GM20000 (cell line): Measurements from ENCODE around the gene SEC14L1.
"Not testable (repeated sequence)": the region's sequence is repeated elsewhere in the genome, so short reads cannot be mapped to it uniquely, and the experiment has no call there.

ENCODE experiments used
- DNase-seq: peaks from one replicate; pipeline ENCODE4 v3.0.0; 2012; ENCODE audit warnings: low spot score
- TF ChIP-seq, protein P1 (sequence below): IDR thresholded peaks from 2 replicates; pipeline ENCODE4 v1.5.1; 2012; ENCODE audit warnings: mild to moderate bottlenecking, control low read depth; ENCODE audit errors: extremely low read depth, missing control alignments

The SEC14L1 gene

DNA sequence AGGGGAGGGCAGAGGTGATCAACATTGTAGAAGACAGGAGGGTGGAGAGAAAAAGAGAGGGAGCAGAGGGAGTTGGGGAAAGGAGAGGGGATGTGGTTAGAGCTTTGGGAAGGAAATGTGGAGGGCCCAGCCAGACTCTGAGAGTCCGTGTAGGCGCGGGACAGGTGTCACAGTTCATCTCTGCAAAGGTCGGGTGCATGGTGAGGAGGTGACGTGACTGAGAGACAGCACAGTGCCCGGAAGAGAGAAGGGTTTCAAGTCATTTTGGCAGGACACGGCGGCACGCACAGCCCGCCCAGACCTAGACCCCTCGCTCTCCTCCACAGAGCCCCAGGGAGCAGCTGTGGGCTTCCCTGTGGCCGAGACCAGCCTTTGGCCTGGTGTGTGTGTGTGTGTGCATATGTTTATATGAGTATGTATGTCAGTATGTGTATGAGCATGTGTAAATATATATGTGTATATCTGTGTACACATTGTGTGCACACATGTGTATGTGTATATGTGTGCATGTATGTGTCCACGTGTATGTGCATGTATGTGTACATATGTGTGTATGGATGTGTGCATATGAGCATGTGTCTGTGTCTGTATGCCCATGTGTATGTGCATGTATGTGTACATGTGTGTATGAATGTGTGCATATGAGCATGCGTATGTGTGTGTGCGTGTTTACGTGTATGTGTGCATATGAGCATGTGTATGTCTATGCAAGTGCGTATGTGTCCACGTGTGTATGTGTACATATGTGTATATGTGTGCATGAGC, 104.6 kb downstream of the SEC14L1 start:
- DNase-seq: peak; percentile 88
- TF ChIP-seq, protein P1, sequence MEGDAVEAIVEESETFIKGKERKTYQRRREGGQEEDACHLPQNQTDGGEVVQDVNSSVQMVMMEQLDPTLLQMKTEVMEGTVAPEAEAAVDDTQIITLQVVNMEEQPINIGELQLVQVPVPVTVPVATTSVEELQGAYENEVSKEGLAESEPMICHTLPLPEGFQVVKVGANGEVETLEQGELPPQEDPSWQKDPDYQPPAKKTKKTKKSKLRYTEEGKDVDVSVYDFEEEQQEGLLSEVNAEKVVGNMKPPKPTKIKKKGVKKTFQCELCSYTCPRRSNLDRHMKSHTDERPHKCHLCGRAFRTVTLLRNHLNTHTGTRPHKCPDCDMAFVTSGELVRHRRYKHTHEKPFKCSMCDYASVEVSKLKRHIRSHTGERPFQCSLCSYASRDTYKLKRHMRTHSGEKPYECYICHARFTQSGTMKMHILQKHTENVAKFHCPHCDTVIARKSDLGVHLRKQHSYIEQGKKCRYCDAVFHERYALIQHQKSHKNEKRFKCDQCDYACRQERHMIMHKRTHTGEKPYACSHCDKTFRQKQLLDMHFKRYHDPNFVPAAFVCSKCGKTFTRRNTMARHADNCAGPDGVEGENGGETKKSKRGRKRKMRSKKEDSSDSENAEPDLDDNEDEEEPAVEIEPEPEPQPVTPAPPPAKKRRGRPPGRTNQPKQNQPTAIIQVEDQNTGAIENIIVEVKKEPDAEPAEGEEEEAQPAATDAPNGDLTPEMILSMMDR: no peak

DNA sequence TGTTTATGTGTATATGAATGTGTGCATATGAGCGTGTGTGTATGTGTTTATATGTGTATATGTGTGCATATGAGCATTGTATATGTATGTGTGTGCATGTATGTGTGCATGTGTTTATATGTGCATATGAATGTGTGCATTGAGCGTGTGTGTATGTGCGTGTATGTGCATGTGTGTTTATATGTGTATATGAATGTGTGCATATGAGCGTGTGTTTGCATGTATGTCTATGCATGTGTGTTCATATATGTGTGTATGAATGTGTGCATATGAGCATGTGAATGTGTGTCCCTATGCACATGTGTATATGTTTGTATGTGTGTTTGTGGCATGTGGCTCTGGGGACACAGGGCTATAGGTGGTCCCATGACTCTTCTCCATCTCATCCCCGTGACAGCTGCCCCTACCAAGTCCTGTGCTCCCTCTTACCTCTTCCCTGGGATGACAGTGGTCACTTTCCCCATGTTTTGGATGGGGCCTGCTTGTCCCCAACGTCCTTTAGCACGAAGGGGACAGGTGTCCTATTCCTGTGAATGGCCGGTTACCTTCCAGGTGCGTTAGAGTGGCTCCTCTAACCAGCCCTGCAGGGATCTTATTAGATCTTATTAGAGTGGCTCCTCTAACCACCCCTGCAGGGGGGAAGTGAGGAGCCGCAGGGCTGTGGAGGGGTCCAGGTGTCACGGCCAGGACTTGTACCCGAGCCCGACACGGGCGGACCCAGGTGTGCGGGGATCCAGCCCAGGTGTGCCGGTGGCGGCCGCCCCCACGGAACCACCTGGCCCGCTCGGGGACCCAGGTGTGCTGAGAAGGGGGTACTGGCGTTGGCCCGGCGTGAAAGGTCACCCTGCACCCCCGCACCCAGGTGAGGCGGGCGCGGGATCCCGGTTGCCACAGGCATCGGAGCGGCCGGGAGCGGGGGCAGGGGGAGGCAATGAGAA, 105.6 kb downstream of the SEC14L1 start:
- no peak for DNase-seq
- TF ChIP-seq, protein P1: no peak

DNA sequence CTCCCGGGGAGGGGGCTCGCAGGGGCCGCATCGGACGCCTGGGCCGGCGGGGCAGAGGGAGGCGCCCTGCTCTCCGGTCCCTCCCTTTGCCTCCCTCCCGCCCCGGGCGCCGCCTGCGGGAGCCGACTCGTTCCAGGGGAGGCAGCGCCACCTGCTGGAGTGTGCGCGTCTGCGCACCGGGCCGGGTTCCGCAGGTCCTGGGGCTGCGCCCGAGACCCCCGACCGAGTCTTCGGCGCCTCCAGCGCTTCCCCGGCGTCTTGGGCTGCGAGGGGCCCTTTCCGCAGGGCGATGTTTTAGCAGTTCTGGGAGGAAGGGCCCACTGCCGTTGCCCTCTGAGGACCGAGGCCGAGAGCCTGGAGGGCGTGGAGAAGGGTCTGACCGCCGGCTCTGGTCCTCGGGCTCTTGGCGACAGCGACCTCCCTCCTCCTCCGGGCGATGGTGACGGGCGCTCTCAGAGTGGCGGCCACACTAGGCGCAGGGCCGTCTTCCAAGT, 106.3 kb downstream of the SEC14L1 start:
- TF ChIP-seq, protein P1: peak; percentile 78

DNA sequence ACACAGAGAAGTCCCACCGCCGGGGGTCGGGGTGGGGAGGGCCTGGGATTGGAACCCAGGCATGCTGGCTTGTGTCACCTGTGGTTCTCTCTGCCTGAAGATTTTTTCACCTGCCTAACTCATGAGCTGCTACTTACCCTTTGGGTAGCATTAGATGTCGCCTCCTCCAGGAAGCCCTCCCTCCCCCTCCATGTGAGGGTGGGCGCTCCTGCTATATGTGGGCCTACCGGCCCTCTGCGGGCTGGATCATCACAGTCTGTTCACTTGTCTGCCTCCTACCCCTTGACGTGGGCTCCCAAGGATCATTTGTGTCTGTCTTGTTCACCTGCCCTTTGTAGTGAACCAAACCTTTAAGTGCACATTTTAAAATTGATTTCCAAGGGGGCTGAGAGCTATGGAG, 106.8 kb downstream of the SEC14L1 start:
- TF ChIP-seq, protein P1: no peak

More for the DNA sequence above, 106.3 kb downstream of the SEC14L1 start:
- peak; percentile 92 for DNase-seq

DNA sequence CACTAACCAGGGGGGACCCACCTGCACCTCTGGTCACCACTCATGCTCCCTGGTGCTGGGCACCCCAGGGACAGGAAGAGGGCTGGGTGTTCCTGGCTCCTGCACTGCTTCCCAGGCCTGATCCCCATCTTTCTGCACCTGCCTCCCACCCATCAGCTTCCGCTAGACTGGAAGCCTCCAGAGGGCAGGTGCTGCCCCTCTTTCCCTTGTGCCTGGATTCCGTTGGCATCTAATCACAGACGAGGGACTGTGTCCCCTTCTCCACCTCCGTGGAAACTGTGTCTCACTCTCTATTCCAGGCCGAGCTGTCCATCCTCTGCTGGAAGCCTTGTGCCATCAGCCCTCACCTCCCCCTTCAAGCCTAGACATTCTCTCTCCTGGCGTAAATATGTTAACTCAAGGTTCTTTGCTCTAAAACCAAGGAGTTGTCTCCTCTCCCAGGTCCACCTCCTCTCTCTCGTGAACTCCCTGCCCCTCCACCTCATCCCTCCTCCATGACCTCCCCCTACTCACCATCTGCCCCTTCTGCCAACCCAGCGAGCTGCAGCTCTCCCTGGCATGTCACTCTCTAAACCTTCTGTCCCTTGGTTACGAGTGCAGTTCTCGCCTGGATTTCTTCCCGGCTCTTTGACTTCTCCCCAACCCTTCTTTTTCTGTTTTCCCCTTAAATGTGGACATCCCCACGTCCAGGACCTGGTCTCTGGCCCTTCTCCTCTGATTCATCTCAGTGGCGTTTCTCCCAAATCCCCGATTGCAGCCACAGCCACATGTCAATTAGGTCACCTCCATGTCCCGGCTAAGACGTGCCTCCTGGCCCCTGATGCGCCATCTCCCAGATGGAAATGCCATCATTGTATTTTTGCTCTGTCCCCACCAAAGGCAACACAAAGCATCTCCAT, 107.7 kb downstream of the SEC14L1 start:
- TF ChIP-seq, protein P1: no peak
- no peak for DNase-seq

More for the DNA sequence above, 106.8 kb downstream of the SEC14L1 start:
- no peak for DNase-seq

DNA sequence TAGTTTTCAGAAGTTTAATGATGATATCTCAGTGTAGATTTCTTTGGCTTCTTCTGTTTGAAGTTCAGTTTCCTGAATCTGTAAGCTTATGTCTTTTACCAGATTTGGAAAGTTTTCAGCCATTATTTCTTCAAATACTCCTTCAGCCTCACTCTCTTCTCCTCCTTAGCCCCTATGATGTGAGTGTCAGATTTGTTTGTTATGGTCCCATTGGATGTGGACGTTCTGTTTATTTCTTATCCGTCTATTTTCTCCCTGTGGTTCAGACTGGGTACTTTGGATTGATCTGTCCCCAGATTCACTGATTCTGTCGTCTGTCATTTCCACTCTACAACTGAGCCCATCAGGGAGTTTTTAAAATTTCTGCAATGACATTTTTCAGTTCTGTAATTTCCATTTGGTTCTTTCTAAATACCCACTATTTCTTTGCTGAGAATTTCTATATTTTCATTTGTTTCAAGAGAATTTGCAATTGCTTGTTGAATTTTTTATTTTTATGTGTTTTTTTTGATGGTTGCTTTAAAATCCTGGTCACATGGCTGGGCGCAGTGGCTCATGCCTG, 110.9 kb downstream of the SEC14L1 start:
- TF ChIP-seq, protein P1: no peak
- DNase-seq: no peak

DNA sequence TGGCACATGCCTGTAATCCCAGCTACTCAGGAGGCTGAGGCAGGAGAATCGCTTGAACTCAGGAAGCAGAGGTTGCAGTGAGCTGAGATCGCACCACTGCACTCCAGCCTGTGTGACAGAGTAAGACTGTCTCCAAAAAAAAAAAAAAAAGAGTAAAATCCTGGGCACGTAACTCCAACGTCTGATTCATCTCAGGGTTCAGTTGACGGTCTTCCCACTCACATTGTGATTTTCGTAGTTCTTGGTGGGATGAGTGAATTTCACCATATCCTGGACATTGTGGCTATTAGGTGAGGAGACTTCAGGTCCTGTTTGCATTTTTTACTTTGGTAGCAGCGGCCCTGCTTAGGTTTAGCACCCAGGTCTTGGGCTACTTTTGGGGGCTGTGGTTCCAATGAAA, 111.5 kb downstream of the SEC14L1 start:
- DNase-seq: not testable (repeated sequence)
